GM18951 (cell line): ENCODE measurements around the gene TRAF5.

Experiments used
- POLR2A ChIP-seq: IDR thresholded peaks from 4 replicates; pipeline ENCODE4 v1.6.1; 2011; ENCODE audit warnings: mild to moderate bottlenecking; ENCODE audit not compliant: insufficient read length, insufficient read depth; ENCODE audit errors: extremely low read depth
- in situ Hi-C: fragments of 300-500 bp; cut with MboI; formaldehyde crosslinking; loops from one replicate; pipeline ENCODE4 v1.12.0; 2022; ENCODE audit warnings: low sequenced_read_pairs, mixed read lengths, inconsistent platforms; ENCODE audit not compliant: unreplicated experiment

The TRAF5 gene

GRCh38 chr1:211332830-211333229 is 6.2 kb downstream of the TRAF5 start:
- TF ChIP-seq POLR2A, result no peak
- in situ Hi-C loops, result loop anchor here (25.0 kb wide), 1 partner anchor 329 kb away; no protein-coding TSS in a partner anchor

GRCh38 chr1:211333906-211334305 is 7.3 kb downstream of the TRAF5 start:
- in situ Hi-C loops, result loop anchor here (25.0 kb wide), 1 partner anchor 328 kb away; no protein-coding TSS in a partner anchor

GRCh38 chr1:211334986-211335385 is 8.4 kb downstream of the TRAF5 start:
- in situ Hi-C loops, result loop anchor here (25.0 kb wide), 1 partner anchor 327 kb away; no protein-coding TSS in a partner anchor
- TF ChIP-seq POLR2A, result no peak

More at GRCh38 chr1:211333906-211334305, 7.3 kb downstream of the TRAF5 start:
- TF ChIP-seq POLR2A, result no peak

- TF ChIP-seq POLR2A, result no peak
- in situ Hi-C loops, result loop anchor here (25.0 kb wide), 1 partner anchor 327 kb away; no protein-coding TSS in a partner anchor
Measured at GRCh38 chr1:211335522-211336157, 9.0 kb downstream of the TRAF5 start.

GRCh38 chr1:211336161-211336560 is 9.5 kb downstream of the TRAF5 start:
- no peak for TF ChIP-seq POLR2A

GRCh38 chr1:211336775-211337174 is 10.1 kb downstream of the TRAF5 start:
- in situ Hi-C loops, result loop anchor here (25.0 kb wide), 1 partner anchor 326 kb away; no protein-coding TSS in a partner anchor
- TF ChIP-seq POLR2A, result no peak

More at GRCh38 chr1:211336161-211336560, 9.5 kb downstream of the TRAF5 start:
- in situ Hi-C loops, result loop anchor here (25.0 kb wide), 1 partner anchor 326 kb away; no protein-coding TSS in a partner anchor

- TF ChIP-seq POLR2A, result no peak
- in situ Hi-C loops, result loop anchor here (25.0 kb wide), 1 partner anchor 325 kb away; no protein-coding TSS in a partner anchor
Measured at GRCh38 chr1:211337430-211338223, 11.0 kb downstream of the TRAF5 start.

GRCh38 chr1:211338224-211338620 is 11.6 kb downstream of the TRAF5 start:
- in situ Hi-C loops, result loop anchor here (25.0 kb wide), 1 partner anchor 324 kb away; no protein-coding TSS in a partner anchor
- no peak for TF ChIP-seq POLR2A

GRCh38 chr1:211339631-211340041 is 13.0 kb downstream of the TRAF5 start:
- in situ Hi-C loops, result loop anchor here (25.0 kb wide), 1 partner anchor 323 kb away; no protein-coding TSS in a partner anchor
- TF ChIP-seq POLR2A, result no peak

- in situ Hi-C loops, result loop anchor here (25.0 kb wide), 1 partner anchor 321 kb away; no protein-coding TSS in a partner anchor
- no peak for TF ChIP-seq POLR2A
Measured at GRCh38 chr1:211340622-211341507, 14.2 kb downstream of the TRAF5 start.

- in situ Hi-C loops, result loop anchor here (25.0 kb wide), 1 partner anchor 320 kb away; no protein-coding TSS in a partner anchor
- TF ChIP-seq POLR2A, result no peak
Measured at GRCh38 chr1:211341999-211342398, 15.4 kb downstream of the TRAF5 start.

- TF ChIP-seq POLR2A, result no peak
- in situ Hi-C loops, result loop anchor here (25.0 kb wide), 1 partner anchor 319 kb away; no protein-coding TSS in a partner anchor
Measured at GRCh38 chr1:211343607-211344006, 17.0 kb downstream of the TRAF5 start.

GRCh38 chr1:211344152-211344618 is 17.6 kb downstream of the TRAF5 start:
- TF ChIP-seq POLR2A, result no peak
- in situ Hi-C loops, result loop anchor here (25.0 kb wide), 1 partner anchor 318 kb away; no protein-coding TSS in a partner anchor
